Stimulated activated CD8-positive, alpha-beta memory T cell treated with anti-CD3 and anti-CD28 coated beads, Interleukin-4, amount 100 ng/mL, for 48 hours (primary cell): Measurements from ENCODE around the gene BATF3.

ENCODE experiments used
- DNase-seq: peaks from one replicate; pipeline ENCODE4 v3.0.0-alpha.2; 2020

BATF3 gene

DNA sequence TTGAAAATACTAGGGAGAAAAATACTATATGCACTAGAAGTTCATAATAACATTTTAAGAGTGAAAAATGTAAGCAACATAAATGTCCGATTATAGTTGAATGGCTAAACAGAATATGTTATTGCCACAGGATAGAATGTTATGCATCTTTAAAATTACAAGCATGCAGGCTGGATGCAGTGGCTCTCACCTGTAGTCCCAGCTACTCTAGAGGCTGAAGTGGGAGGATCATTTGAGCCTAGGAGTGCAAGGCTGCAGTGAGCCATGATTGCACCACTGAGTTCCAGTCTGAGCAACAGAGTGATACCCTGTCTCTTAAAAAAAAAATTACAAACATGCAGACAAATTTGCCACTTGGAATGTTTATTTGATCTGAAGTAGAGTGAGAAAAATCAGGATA lies 3.0 kb upstream of the BATF3 start:
- DNase-seq, result peak; percentile 28

DNA sequence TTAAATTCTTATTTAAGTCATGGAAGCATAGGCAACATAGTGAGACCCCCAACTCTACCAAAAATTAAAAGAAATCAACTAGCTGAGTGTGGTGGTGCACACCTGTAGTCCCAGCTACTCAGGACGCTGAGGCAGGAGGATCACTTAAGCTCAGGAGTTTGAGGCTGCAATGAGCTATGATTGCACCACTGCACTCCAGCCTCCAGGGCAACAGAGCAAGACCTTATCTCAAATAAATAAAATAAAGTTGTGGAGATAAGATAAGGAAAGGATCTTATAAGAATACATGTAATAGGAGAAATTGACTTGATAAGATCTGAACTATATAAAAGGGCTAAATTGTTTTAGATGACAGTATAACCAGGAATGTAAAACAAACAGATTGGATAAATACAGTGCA lies 2.3 kb upstream of the BATF3 start:
- peak; percentile 26 for DNase-seq

DNA sequence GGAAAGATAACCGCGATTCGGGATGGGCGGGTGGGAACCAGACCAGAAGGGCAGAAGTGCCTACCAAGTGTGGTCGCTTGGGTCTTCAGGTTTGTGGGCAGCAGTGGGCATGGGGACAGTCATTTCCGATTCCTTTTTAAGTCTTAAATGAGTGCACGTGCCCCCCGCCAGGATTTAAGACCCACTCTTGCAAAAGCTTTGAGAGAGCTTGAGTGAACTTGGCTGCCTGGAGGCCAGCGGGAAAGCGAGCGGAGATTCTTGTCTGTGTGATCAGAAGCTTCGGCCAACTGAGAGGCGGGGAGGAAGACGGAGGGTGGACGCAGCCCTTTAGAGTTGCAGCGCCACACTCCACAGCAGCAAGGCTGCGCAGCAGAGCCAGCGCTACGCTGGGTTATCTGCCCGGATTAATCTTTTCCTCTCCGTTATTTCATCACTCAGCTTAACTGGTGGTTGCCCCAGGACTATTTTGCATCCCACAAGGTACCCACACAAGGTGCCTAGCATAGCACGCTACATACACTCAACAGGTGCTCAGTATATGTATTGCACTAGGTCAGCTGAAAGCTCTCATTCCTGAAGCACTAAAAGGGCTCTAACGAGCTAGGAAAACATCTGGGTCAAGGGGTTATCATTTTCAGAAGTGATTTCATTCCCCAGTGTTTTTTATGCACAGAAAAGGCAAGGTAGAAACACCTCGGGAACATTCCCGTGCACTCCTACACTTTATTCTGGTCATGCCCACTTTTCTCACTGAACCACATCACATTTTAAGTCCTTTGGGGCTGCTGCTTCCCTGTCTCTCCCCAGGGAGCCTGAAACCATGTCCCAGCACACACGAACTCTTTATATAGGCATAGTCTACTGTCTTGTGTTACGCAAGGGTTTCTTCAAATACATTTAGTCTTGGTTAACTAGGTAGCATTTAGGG lies 1.5 kb upstream of the BATF3 start:
- DNase-seq, result peak; percentile 67

DNA sequence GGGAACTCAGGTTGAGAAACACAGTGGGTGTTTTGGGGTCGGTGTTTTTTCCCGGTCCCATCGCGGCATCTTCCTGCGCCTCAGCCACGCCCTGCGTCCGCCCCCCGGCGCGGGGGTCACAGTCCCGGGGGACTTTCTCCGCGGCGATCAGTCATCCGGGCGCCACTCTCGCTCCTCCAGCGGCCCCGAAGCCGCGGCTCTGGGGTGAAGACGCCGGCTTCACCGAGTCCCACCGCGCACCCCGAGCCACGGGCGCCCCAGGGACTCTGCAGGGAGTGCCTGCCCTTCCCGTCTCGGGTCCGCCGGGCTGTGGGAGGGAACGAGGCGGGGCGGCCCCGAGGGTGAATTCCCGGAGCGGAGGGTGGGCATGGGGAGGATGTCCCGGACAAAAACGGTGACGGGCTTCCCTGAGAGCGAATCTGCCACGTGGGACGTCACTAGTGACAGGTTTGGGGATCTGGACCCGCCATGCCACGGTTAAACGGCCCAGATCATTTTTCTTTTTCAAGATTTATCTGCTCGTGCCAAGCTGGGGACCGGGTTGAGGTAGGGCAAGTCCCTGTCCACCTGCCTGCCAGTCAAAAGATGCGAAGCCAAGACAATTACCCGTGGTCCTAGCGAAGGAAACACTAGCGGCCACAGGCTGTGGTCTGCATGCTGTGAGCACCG lies 717 bp upstream of the BATF3 start:
- DNase-seq, result no peak

DNA sequence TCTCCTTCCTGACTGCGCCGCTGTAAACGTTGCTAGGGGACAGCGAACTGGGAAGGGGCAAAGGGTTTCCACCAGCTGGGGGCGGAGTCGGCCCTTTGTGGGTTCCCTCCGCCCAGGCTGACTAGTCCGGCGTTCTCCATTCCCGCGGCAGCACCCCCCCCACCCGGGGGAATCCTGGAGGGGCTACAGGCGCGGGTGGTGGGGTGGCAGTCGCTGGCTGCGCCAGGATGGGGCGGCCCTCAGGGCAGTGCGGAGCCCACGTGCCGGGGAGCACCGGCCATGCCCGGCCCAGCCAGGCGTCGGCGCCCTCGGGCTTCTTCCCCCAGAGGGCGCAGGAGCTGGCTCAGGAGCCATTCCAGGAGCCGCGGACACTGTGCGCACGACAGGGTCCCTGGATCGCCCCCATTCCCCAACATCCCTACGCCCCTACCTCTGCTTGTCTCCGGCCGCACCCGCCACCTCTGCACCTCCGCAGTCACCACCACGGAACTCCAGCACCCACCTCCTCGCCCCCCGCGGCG lies 476 bp downstream of the BATF3 start:
- peak; percentile 81 for DNase-seq

DNA sequence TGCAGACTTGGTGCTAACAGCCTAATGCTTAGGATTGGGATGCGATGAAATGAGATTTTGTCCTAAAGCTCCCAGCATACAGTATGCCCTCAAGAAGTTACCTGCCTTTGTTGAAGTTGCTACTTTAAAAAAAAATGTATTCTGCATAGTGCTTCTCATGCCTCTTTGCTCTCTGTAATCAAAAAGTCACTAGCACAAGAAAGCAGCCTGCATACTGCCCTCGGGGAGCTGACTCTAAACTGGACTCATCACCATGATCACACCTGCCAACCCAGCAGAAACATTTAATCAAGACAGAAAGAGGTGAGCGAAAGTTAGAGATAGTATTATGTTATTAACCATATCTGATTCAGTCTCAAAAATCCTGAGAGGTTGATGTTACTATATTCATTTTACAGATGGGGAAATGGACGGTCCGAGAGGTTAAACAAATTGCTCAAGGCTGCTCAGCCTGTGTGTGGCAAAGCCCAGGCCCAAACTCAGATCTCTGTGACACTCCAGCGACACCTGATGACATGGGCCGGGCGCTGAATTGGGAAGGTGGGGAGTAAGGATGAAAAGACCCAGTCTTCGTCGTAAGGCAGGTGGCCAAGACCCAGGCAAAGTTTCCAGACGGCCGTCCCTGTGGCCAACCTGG lies 1.1 kb downstream of the BATF3 start:
- peak; percentile 53 for DNase-seq

DNA sequence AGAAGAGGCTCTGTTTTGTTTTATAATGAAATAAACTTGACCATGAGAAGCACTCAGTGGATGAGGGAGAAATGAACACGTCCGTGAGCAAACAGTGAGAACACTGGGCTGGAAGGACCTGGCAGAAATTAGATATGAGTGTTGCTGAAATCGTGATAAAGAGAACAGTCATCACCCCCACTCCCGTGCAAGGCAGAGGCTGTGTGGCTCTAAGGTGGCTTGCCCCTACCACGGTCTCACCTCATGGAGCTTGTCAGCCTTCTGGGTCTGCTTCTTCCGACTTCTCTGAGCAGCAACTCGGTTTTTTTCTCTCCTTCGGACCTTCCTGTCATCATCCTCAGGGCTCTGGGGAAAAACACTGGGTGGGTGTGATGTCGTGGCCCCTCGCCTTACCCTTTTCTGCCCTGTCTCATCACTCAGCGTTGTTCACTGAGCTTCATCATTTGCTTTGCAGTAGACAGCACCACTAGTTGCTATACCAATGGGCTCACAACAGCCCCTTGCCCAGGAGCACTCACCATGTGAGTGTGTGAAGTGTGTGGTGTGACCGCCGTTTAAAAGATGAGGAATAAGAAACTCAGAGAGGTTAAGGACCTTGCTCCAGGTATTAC lies 2.8 kb downstream of the BATF3 start:
- DNase-seq, result no peak

DNA sequence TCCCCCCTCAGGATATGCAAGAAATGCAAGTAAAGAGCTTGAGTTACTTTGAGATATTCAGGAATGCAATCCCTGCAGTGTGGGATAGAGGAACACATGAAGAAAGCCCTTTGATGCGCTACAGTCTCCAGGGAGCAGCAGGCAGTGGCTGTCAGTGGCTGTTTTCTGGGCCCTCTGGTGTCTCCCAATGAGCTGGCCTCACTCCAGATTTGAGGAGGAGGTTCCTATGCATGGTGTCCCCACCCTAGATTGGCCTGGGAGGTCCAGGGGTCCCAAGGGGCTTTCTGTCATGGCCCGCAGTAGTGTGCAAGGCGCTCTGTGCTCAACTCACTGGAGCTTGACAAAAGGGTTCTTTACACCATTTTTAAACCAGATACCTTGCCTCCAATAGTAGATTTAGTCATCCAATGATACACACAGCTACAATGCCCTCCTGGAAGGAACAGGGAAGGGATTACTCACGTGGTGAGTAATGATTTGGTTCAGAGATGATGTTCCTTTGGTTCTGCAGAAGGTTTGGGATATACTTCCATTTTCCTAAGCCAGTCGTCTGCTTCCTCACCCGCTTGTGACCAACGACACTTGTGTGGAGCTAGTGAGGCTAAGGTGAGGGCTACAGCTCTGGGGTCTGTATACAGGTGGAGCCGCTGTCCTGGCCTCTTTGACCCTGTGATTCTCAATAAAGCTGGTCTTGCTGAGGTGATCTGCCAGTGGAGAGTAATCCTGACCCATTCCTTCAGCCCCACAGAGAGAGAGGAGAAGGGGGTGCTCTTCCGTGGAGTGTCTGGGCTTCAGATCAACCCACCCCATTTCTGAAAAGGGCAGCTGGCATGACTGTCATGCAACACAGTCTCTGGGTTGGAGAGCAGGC lies 6.6 kb downstream of the BATF3 start:
- no peak for DNase-seq

DNA sequence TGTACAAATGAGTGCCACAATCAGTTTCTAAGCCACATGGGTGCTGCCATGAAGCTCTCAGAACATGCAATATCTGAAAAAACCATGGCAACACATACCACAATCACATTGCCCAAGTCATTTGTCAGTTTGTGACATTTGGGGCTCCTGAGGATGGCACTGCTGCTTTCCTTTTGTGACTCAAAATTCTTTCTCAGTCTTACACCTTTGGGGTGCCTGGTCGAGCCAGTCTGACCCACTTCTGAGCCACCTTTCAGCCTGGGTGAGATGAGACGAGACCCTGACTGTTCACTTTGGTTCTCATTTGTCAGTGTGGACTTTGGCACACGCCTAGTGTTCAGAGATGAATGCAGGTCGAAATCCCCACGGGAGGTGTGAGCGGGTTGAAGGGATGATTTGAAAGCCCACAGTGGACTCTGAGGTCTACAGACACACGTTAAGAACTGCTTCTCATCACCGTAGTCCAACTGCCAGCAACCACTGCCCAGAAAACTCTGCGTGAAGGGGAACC lies 8.0 kb downstream of the BATF3 start:
- DNase-seq, result peak; percentile 69

DNA sequence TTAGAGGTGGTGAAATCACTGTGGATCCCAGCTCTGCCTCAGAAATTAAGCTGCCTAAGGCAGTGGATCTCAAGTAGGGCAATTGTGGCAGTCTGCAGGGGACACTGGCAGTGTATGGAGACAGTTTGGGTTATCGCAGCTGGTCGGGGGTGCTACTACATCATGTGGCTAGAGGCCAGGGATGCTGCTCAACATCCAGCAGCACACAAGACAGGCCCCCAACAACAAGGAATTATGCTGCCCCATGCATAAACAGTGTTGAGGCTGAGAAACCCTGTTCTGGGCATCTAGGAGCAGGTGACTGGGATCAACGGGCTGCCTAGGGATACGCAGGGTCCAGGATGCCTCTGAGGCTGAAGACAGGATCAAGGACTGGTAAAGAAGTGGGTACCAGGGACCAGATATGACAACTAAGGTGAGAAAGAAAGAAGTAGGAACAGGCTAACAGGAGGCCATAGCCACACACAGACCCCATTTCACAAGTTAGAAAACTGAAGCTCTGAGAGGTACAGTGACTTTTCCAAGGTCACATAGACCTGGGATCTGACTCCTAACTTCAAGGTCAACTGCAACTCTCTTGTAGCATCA lies 8.7 kb downstream of the BATF3 start:
- no peak for DNase-seq

DNA sequence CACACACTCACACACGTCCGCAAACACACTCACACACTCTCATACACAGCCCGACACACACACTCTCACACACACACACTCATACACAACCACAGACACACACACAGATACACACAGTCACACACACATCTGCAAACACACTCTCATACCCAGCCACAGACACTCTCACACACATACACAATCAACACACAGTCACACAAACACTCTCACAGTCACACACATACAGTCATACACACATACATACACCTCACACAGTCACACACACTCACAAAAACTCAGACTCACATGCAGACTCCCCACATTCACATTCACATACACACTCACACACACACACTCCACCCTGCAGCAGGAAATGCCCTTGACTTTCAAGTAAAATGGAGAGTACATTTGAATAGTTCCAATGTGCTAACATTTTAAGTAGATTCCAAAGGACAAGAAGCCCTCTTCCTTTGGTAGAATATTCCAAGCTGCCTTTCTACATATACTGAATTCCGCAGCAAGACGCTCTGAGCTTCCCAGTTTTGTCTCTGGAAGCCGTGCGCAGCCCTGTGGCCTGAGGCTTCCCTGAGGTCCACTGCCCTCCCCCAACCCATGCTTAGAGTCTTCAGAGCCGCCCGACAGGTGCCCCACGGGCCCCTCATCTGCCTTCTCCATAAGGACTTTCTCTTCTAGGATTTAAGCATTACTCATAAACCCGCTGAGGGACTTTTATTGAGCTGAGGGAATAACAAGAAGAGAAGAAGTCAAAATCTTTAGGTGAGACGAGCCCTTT lies 9.7 kb downstream of the BATF3 start:
- DNase-seq, result no peak

DNA sequence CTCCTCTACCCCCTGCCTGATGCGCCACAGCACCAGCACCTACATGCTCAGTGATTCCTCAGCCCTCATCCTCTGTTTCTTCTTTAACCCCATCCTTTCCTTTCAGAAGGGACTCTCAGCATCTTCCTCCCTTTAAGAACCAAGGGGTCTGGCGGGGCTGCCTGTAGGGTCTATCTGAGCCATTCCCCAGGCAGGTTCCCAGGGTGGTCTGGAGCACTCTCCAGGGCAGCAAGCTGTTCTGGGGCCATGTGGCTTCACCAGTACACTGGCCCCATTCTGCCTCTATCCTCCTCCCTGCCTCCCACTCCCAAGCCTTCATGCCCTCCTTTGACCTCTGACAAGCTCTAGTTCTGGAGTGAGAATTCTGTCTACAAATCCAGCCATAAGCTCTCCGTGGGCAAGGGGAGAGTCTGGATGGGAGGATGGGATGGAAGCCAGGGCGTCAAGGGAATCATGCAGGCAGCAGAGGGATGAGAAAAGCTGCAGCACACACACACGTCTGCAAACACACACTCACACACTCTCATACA lies 10.4 kb downstream of the BATF3 start:
- DNase-seq, result no peak

DNA sequence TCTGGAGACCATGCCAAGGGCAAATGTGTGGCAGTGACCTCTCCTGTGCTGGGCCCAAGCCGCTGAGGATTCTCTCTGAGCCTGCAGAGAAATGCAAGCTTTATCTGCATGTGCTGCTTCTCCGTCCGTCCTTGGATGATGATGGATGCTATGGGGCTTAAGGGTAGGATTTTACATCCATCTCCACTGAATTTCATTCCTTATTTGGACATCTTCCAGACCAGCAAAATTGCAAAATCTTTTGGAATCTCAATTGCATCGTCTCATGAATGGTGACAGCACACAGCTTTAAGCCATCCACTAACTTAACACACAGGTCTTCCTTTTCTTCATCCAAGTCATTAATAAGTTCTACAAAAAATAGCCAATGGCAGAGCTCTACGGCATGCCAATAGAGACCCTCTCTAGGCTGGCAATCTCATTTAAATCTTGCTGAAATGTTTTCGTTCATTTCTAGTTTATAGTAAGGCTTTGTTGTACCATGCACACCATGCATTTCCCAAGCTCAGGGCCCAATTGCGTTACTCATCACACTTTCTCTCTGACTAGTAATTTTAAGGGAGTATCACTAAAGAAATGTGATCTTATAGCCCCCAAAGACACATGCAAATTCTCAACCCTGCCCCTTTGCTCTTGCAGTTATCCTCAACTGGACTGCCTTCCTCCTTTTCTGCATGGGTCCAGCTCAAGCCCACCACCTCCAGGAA lies 11.1 kb downstream of the BATF3 start:
- no peak for DNase-seq

DNA sequence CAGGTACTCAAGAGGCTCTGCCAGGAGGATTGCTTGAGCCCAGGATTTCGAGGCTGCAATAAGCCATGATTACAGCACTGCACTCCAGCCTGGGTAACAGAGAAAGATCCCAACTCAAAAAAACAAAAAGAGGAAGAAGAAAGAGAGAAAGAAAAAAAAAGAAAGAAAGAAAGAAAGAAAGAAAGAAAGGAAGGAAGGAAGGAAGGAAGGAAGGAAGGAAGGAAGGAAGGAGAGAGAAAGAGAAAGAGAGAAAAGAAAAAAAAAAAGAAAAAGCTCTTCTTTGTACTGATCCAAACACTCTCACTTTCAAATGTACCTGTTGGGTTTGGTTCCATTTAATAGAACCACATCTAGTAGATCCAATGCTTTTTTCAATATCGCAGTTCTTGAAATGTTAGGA lies 11.8 kb downstream of the BATF3 start:
- DNase-seq, result no peak

DNA sequence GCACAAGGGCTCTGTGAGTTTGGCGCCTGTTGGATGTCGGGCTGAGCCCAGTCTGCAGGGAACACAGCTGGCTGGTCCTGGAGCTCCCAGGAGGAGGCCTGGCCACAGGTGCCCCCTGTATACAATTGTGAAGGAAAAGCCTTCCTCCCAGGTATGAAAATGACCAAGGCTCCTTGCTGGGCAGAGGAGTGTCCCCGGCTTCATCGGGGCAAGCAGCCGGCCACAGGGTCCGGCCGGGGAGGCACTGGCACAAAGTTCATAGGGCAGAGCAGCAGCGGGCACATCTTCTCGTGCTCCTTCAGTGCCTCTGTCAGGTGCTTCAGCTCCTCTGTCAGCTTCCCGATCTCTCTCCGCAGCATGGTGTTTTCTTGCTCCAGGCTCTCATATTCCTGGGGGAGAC lies 13.0 kb downstream of the BATF3 start:
- no peak for DNase-seq

DNA sequence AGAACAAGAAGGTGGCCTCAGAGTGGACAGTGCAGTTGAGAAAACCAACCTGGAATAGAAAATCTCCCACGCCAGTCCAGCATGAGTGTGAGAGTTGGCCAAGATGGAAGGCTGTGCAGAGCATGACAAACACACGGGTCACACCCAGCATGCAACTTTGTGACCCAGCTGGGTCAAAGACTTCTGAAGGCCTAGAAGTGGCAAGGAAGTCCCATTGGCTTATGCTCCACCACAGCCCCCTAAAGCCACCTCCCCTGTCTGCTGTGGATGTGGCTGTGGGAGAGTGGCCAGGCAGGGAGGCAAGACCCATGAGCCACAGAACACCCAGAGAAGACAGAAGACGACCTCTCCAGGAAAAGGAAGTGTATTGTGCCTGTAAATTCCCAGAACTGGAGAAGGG lies 13.6 kb downstream of the BATF3 start:
- no peak for DNase-seq

DNA sequence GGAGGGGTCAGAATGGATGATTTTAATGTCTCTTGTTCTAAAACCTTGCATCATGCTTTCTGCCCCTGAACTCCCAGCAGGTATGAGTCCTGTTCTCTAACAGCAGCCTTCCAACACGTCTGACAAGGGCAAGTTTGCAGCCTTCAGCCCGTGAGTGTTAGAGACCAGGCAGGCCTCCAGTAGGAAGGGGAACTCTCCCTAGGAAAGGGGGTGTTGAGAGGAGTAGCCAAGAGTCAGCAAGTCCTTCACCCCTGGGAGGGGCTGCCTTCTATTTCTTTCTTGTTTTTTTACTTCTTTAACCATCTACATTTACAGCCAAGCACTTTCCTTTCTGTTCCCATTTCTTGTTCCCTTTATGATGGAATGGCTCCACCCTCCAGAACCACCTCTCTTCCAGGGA lies 14.2 kb downstream of the BATF3 start:
- no peak for DNase-seq

DNA sequence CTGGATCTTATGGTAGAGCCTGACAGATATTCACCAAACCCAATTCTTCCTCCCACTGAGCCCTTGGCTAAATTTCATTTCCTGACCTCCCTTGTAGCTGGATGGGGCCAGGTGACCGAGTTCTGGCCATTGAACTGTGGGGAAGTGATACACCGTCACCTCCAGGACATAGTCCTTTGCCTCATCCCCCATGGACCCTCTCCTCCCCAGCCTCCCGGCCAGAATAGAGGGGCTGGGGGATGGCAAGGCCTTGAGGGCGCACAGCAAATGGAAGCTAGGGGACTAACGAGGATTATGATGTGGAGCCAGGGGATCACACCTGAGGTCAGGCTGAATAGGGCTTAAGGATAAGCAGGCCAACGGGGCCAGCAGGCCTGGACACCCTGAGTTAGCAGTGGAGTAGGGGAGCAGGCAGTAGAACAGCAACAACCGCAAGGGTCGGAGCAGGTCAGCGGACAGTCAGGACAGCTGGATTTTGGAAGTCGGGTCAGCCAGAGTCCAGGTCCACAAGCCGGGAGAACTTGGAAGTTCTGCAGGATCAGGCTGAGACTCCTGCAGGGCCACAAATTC lies 15.0 kb downstream of the BATF3 start:
- DNase-seq, result no peak

DNA sequence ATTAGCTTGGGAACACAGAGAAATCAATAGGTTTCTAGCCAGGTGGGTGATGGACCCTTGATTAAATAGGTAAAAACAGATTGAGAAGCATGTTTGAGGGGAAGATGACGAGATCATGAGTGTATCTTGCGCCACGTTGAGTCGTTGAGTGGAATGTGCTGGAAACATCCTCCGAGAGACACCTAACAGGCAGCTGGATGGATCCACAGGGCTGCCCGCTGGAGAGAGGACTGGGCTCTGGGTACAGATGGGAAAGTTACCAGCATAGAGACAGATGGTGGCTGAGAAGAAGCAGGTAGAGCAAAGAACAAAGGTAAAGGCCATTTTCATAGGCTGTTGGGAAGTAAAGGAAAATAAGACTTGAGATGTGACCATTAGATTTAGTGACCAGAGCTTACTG lies 15.6 kb downstream of the BATF3 start:
- DNase-seq, result no peak

DNA sequence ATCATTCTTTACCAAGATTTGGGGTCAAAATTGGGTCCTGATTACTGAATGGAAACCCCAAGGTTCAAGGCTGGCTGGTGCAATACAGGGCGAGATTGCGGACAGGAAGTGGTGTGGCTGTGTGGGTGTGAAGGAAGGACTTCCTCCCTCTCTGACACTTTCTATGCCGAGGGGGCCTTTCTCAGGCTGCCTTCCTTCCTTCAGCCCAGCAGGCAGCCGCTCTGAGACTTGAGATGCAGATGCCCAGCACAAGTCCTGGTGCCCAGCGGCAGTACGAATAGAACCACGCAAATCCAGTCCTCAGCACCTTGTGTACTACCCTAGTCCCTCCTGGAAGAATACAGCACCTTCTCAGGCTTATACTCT lies 16.3 kb downstream of the BATF3 start:
- peak; percentile 88 for DNase-seq
